Stimulated activated CD4-positive, alpha-beta T cell treated with anti-CD3 and anti-CD28 coated beads, Interleukin-15, amount 100 ng/mL, for 48 hours (primary cell): ENCODE results near the gene ZNF382.

Source experiments
- DNase-seq, 2 donors: peaks; one replicate each; pipeline ENCODE4 v3.0.0-alpha.2; 2020; ENCODE audit warnings: low read depth in 2 of 2

The ZNF382 gene

DNA sequence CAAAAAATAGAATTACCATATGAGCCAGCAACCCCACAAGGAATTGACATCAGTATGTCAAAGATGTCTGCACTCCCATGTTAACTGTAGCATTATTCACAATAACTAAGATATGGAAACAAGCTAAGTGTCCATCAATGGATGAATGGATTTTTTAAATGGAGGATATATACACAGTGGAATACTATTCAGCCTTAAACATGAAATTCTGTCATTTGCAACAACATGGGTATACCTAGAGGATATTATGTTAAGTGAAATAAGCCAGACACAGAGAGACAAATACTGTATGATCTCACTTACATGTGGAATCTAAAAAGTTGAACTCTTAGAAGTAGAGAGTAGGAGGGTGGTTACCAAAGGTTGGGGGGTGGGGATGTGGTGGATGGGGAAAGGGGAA lies 74.3 kb downstream of the ZNF382 start:
- no peak for DNase-seq
